SH-SY5Y (cell line): Measurements from ENCODE around the gene GGT7.

ENCODE experiments used
- GATA2 ChIP-seq: IDR thresholded peaks from 2 replicates; pipeline ENCODE4 v1.6.1; 2011; ENCODE audit warnings: mild to moderate bottlenecking, low read depth, low read length
- GATA3 ChIP-seq: IDR thresholded peaks from 2 replicates; pipeline ENCODE4 v1.6.1; 2011; ENCODE audit warnings: low read depth, mild to moderate bottlenecking, low read length, moderate library complexity

GRCh38 chr20:34817072-34817471 lies 55.6 kb downstream of the GGT7 start:
- TF ChIP-seq GATA2, result no peak
- TF ChIP-seq GATA3, result no peak
